ENCODE results near the gene MEOX1.

DNA sequence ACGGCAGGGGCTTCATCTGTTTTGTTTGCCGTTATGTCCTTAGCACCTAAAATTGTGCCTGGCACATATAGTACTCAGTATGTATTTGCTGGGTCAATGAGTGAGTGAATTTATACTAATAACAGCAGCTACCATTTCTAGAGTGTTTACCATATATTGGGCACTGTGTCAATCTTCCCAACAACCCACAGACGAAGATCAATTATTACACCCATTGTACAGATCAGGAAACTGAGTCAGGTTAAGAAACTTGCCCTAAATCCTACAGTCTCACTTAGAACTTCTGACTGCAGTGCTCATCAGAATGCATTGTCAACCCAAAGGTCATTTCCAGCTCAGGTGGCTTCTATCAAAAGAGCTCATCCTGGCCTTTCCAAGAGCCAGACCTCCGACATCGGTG lies 44.5 kb upstream of the MEOX1 start:
- TF ChIP-seq, protein P1, sequence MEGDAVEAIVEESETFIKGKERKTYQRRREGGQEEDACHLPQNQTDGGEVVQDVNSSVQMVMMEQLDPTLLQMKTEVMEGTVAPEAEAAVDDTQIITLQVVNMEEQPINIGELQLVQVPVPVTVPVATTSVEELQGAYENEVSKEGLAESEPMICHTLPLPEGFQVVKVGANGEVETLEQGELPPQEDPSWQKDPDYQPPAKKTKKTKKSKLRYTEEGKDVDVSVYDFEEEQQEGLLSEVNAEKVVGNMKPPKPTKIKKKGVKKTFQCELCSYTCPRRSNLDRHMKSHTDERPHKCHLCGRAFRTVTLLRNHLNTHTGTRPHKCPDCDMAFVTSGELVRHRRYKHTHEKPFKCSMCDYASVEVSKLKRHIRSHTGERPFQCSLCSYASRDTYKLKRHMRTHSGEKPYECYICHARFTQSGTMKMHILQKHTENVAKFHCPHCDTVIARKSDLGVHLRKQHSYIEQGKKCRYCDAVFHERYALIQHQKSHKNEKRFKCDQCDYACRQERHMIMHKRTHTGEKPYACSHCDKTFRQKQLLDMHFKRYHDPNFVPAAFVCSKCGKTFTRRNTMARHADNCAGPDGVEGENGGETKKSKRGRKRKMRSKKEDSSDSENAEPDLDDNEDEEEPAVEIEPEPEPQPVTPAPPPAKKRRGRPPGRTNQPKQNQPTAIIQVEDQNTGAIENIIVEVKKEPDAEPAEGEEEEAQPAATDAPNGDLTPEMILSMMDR (IDR thresholded peaks at IDR 0.05): no peak
- TF ChIP-seq POLR2A (IDR thresholded peaks at IDR 0.05): no peak
